Peyer's patch (tissue), 4 donors: ENCODE data around the gene NUDT6. TPM values are rescaled to one million over a fixed set of nuclear protein-coding genes. Genes with fewer than 3 reads are reported as not detected.

ENCODE experiments used
- DNase-seq, 3 donors: peaks; one replicate each; pipeline ENCODE4 v3.0.0-alpha.2; 2017 to 2019
- H3K27ac ChIP-seq, 4 donors: fragments of 200-600 bp; sonication (generic); one replicate each; pipeline ENCODE4 v1.5.1; 2016 to 2019
- H3K27me3 ChIP-seq, 2 donors: fragments of 200-600 bp; sonication (generic); one replicate each; pipeline ENCODE4 v1.5.1; 2019
- H3K36me3 ChIP-seq, 3 donors: fragments of 200-600 bp; sonication (generic); one replicate each; pipeline ENCODE4 v1.5.1; 2016 to 2019
- H3K4me1 ChIP-seq, 4 donors: fragments of 200-600 bp; sonication (generic); one replicate each; pipeline ENCODE4 v1.5.1; 2016 to 2019
- H3K4me3 ChIP-seq, 4 donors: fragments of 200-600 bp; sonication (generic); 1 replicate in 3 of 4; 2 replicates in 1 of 4; pipeline ENCODE4 v1.5.1; 2016 to 2019; ENCODE audit warnings: mild to moderate bottlenecking in 1 of 4
- H3K9me3 ChIP-seq, 4 donors: fragments of 200-600 bp; sonication (generic); one replicate each; pipeline ENCODE4 v1.5.1; 2016 to 2019; ENCODE audit warnings: mild to moderate bottlenecking in 1 of 4
- CTCF ChIP-seq, 6 experiments: fragments of 450-650 bp in 4 of 6; fragments of 200-600 bp in 2 of 6; sonication (generic) in 1 of 6; IDR thresholded peaks; one replicate each; pipeline ENCODE4 v1.5.1; 2017 to 2019; ENCODE audit warnings: antibody characterized with exemption in 6 of 6, mild to moderate bottlenecking in 3 of 6, moderate library complexity in 1 of 6
- POLR2A ChIP-seq, 2 donors: fragments of 450-650 bp; IDR thresholded peaks; one replicate each; pipeline ENCODE4 v1.5.1; 2017; ENCODE audit warnings: antibody characterized with exemption in 2 of 2, mild to moderate bottlenecking in 2 of 2, moderate library complexity in 2 of 2
- total RNA-seq, 4 donors: library from RNA; depleted of rRNA; stranded (reverse); fragments of >200 nt; gene quantifications; one replicate each; pipeline ENCODE4 v1.1.0, GENCODE V29; 2016

NUDT6 gene
- total RNA-seq, 4 donors from 2014 or later = 8.7 to 12.4 (median 10.5) TPM

- no peak for TF ChIP-seq CTCF (IDR thresholded peaks at IDR 0.05)
- Histone ChIP-seq H3K36me3 (no peaks in the 10 kb centered on the region), H3K27ac (no peak overlapping the region), H3K4me3 (no peak overlapping the region), H3K27me3 (no peaks in the 10 kb centered on the region), H3K4me1 (no peaks in the 10 kb centered on the region), H3K9me3 (no peaks in the 10 kb centered on the region)
- DNase-seq = no peak
Measured at GRCh38 chr4:122906859-122907305, 15.5 kb downstream of the NUDT6 start.

GRCh38 chr4:122903766-122904288 is 18.6 kb downstream of the NUDT6 start:
- no peak for TF ChIP-seq POLR2A (IDR thresholded peaks at IDR 0.05)
- no peak for TF ChIP-seq CTCF (IDR thresholded peaks at IDR 0.05)
- Histone ChIP-seq H3K9me3 (no peaks in the 10 kb centered on the region), H3K4me1 (no peaks in the 10 kb centered on the region), H3K27me3 (no peaks in the 10 kb centered on the region), H3K27ac (no peak overlapping the region), H3K4me3 (no peak overlapping the region), H3K36me3 (no peaks in the 10 kb centered on the region)
- DNase-seq = no peak

- Histone ChIP-seq H3K4me1 (no peaks in the 10 kb centered on the region), H3K9me3 (no peaks in the 10 kb centered on the region), H3K27me3 (no peaks in the 10 kb centered on the region), H3K27ac (no peak overlapping the region), H3K36me3 (no peaks in the 10 kb centered on the region), H3K4me3 (no peak overlapping the region)
- TF ChIP-seq CTCF (IDR thresholded peaks at IDR 0.05) = no peak
- no peak for TF ChIP-seq POLR2A (IDR thresholded peaks at IDR 0.05)
- DNase-seq = no peak
Measured at GRCh38 chr4:122901247-122902010, 21.0 kb downstream of the NUDT6 start.

GRCh38 chr4:122900314-122900713 is 22.1 kb downstream of the NUDT6 start:
- Histone ChIP-seq H3K27me3 (no peaks in the 10 kb centered on the region), H3K36me3 (no peaks in the 10 kb centered on the region), H3K4me1 (no peaks in the 10 kb centered on the region), H3K9me3 (no peaks in the 10 kb centered on the region), H3K27ac (no peak overlapping the region), H3K4me3 (no peak overlapping the region)
- DNase-seq = no peak
- TF ChIP-seq CTCF (IDR thresholded peaks at IDR 0.05) (no peak), POLR2A (IDR thresholded peaks at IDR 0.05) (no peak)

GRCh38 chr4:122899682-122900081 is 22.7 kb downstream of the NUDT6 start:
- H3K36me3 ChIP-seq = no peaks in the 10 kb centered on the region
- TF ChIP-seq CTCF (IDR thresholded peaks at IDR 0.05) (no peak), POLR2A (IDR thresholded peaks at IDR 0.05) (no peak)
- H3K4me3 ChIP-seq = no peak overlapping the region
- no peak overlapping the region for H3K27ac ChIP-seq
- H3K9me3 ChIP-seq = no peaks in the 10 kb centered on the region
- H3K27me3 ChIP-seq = no peaks in the 10 kb centered on the region
- no peaks in the 10 kb centered on the region for H3K4me1 ChIP-seq
- DNase-seq = no peak
